Nephron progenitor cell (in vitro differentiated cells): ENCODE data around the gene DMXL1.

Experiments
- DNase-seq: peaks from one replicate; pipeline ENCODE4 v3.0.0; 2021
- H3K27ac Mint-ChIP-seq: 2 replicates; pipeline ENCODE4 v1.8.0; 2021; ENCODE audit warnings: mild to moderate bottlenecking, moderate library complexity, mixed read lengths
- H3K27me3 Mint-ChIP-seq: 2 replicates; pipeline ENCODE4 v1.8.0; 2021; ENCODE audit warnings: mild to moderate bottlenecking, low read depth, mixed read lengths; ENCODE audit not compliant: poor library complexity
- H3K36me3 Mint-ChIP-seq: 2 replicates; pipeline ENCODE4 v1.8.0; 2021; ENCODE audit warnings: low read depth, mixed read lengths
- H3K4me1 Mint-ChIP-seq: 2 replicates; pipeline ENCODE4 v1.8.0; 2021; ENCODE audit warnings: mixed read lengths
- H3K4me3 Mint-ChIP-seq: 2 replicates; pipeline ENCODE4 v1.8.0; 2021; ENCODE audit warnings: mild to moderate bottlenecking, moderate library complexity, mixed read lengths
- H3K9me3 Mint-ChIP-seq: 2 replicates; pipeline ENCODE4 v1.8.0; 2021; ENCODE audit warnings: mild to moderate bottlenecking, moderate library complexity, mixed read lengths
- CTCF ChIP-seq: fragments of 200-600 bp; sonication (generic); IDR thresholded peaks from 2 replicates; pipeline ENCODE4 v1.5.0; 2021; ENCODE audit warnings: antibody characterized with exemption

Gene DMXL1

GRCh38 chr5:119217183-119217582 is 146.3 kb downstream of the DMXL1 start:
- no peak for TF ChIP-seq CTCF
- Mint-ChIP-seq H3K36me3 (peaks cover 5% of the 10 kb centered on the region), H3K4me3 (no peak overlapping the region), H3K27ac (no peak overlapping the region), H3K27me3 (peaks cover 3% of the 10 kb centered on the region), H3K4me1 (peaks cover 6% of the 10 kb centered on the region), H3K9me3 (no peaks in the 10 kb centered on the region)
- DNase-seq, result no peak

- no peak for DNase-seq
- H3K4me3 Mint-ChIP-seq, result no peak overlapping the region
- TF ChIP-seq CTCF, result no peak
- no peaks in the 10 kb centered on the region for H3K9me3 Mint-ChIP-seq
- H3K4me1 Mint-ChIP-seq, result no peaks in the 10 kb centered on the region
- H3K27ac Mint-ChIP-seq, result no peak overlapping the region
- peaks cover 3% of the 10 kb centered on the region for H3K27me3 Mint-ChIP-seq
- peaks cover 5% of the 10 kb centered on the region for H3K36me3 Mint-ChIP-seq
These were observed 148.2 kb downstream of the DMXL1 start for GRCh38 chr5:119218830-119219782.

GRCh38 chr5:119220576-119221197 is 149.8 kb downstream of the DMXL1 start:
- Mint-ChIP-seq H3K4me1 (no peaks in the 10 kb centered on the region), H3K36me3 (peaks cover 5% of the 10 kb centered on the region), H3K9me3 (no peaks in the 10 kb centered on the region), H3K27ac (no peak overlapping the region), H3K4me3 (no peak overlapping the region), H3K27me3 (peaks cover 3% of the 10 kb centered on the region)
- TF ChIP-seq CTCF, result no peak
- DNase-seq, result no peak

GRCh38 chr5:119221330-119221729 is 150.4 kb downstream of the DMXL1 start:
- Mint-ChIP-seq H3K27me3 (peaks cover 3% of the 10 kb centered on the region), H3K4me3 (no peak overlapping the region), H3K27ac (no peak overlapping the region), H3K36me3 (peaks cover 5% of the 10 kb centered on the region), H3K9me3 (no peaks in the 10 kb centered on the region), H3K4me1 (no peaks in the 10 kb centered on the region)
- no peak for TF ChIP-seq CTCF
- no peak for DNase-seq

DNA sequence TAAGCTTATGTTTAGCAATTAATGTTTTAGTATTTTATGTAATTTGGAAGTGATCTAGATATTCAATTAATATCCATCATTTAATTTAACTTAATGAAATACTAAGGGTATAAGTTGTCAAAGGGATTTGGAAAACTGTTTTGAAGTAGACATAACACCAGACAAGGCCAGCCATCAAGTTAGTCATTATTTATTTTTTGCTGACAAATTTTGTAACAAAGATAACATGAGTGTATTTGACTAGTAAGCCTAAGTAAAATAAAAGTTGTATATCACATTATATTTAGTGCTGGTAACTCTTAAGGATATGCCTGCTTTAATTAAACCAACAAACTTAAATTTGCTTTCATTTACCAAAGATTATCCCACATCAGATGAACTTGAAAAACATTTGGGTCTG is 159.1 kb downstream of the DMXL1 start:
- Mint-ChIP-seq H3K9me3 (no peaks in the 10 kb centered on the region), H3K36me3 (peaks cover 4% of the 10 kb centered on the region), H3K4me3 (no peak overlapping the region), H3K4me1 (no peaks in the 10 kb centered on the region), H3K27me3 (no peaks in the 10 kb centered on the region), H3K27ac (no peak overlapping the region)
- no peak for TF ChIP-seq CTCF
- DNase-seq, result no peak
